HG03135 (cell line): ENCODE results near the gene PAPLN.
"Not testable (repeated sequence)": the region's sequence is repeated elsewhere in the genome, so short reads cannot be mapped to it uniquely, and the experiment has no call there.

Source experiments
- ATAC-seq: cut with Tn5 transposase; IDR thresholded peaks from one replicate; pipeline ENCODE4 v1.9.1; 2021; ENCODE audit warnings: mild to moderate bottlenecking, moderate library complexity; ENCODE audit not compliant: unreplicated experiment

The PAPLN gene, protein sequence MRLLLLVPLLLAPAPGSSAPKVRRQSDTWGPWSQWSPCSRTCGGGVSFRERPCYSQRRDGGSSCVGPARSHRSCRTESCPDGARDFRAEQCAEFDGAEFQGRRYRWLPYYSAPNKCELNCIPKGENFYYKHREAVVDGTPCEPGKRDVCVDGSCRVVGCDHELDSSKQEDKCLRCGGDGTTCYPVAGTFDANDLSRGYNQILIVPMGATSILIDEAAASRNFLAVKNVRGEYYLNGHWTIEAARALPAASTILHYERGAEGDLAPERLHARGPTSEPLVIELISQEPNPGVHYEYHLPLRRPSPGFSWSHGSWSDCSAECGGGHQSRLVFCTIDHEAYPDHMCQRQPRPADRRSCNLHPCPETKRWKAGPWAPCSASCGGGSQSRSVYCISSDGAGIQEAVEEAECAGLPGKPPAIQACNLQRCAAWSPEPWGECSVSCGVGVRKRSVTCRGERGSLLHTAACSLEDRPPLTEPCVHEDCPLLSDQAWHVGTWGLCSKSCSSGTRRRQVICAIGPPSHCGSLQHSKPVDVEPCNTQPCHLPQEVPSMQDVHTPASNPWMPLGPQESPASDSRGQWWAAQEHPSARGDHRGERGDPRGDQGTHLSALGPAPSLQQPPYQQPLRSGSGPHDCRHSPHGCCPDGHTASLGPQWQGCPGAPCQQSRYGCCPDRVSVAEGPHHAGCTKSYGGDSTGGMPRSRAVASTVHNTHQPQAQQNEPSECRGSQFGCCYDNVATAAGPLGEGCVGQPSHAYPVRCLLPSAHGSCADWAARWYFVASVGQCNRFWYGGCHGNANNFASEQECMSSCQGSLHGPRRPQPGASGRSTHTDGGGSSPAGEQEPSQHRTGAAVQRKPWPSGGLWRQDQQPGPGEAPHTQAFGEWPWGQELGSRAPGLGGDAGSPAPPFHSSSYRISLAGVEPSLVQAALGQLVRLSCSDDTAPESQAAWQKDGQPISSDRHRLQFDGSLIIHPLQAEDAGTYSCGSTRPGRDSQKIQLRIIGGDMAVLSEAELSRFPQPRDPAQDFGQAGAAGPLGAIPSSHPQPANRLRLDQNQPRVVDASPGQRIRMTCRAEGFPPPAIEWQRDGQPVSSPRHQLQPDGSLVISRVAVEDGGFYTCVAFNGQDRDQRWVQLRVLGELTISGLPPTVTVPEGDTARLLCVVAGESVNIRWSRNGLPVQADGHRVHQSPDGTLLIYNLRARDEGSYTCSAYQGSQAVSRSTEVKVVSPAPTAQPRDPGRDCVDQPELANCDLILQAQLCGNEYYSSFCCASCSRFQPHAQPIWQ

DNA sequence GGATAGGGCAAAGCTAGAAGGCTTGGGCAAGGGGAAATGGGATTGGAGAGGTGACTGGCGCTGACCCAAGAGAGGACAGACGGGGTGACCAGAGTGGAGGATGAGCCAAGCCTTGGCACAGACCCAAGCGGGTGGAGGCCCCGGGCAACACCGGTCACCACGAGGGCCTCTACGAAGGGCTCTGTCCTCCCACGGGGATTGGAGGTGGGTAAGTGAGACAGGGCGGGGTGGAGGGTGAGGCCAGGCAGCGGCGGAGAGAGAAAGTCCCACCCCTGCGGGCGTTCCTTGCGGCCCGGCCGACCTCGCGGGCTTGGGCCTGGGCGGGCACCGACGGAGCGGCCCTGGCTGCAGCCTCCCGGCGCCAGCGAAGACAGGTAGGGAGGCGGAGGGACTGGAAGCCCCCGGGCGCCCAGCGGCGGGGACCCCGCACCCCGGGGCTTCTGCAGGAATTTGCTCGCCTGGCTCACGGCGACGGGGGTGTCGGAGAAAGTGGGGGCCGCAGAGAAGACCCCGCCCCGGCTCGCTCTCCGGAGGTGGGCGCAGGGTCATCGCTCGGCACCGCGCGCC lies at the start of gene PAPLN:
Gene PAPLN (plus strand): TSS at position 288 of the 567 bp plus-strand sequence. CDS start 2,273 bp downstream, outside the sequence.
- no peak for ATAC-seq

DNA sequence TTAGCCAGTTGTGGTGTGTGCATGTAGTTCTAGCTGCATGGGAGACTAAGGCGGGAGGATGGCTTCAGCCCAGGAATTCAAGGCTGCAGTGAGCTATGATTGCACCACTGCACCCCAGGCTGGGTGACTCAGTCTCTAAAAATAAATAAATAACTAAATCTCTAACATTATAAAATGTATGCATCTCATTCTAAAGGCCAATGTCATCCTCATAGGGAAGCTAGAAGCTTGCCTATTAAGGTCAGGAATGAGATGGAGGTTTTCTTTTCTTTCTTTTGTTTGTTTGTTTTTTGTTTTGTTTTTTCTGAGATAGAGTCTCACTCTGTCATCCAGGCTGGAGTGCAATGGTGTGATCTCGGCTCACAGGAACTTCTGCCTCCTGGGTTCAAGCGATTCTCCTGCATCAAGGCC lies 48.8 kb upstream of the PAPLN start:
- no peak for ATAC-seq

DNA sequence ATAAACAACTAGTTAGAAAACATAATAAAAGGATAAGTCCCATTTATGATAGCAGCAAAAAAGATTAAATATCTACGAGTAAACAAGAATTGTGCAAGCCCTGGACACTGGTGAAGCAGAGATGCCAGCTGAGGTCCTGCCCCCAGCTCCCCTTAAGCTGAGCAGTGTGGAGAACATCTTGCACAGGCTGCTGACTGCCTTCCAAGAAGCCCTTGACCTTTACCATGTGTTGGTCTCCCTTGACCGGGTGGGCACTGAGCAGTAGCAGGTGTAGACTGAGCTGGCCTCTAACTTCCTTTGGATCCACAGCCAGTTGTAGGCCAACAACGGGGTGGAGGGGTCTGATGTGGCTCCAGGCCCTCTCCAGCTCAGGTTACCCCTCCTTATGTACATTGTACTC lies 47.7 kb upstream of the PAPLN start:
- no peak for ATAC-seq

DNA sequence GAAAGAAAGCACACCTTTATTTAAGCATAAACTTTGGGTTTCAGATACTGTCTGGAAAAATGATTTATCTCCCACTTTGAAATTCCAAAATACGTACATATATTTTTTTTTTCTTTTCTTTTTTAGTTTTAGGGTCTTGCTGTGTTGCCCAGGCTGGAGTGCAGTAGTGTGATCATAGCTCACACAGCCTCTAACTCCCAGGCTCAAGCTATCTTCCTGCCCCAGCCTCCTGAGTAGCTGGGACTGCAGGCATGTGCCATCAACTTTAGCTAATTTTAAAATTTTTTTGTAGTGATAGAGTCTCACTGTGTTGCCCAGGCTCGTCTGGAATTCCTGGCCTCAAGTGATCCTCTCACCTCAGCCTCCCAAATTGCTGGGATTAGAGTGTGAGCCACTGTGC lies 45.9 kb upstream of the PAPLN start:
- ATAC-seq: no peak

DNA sequence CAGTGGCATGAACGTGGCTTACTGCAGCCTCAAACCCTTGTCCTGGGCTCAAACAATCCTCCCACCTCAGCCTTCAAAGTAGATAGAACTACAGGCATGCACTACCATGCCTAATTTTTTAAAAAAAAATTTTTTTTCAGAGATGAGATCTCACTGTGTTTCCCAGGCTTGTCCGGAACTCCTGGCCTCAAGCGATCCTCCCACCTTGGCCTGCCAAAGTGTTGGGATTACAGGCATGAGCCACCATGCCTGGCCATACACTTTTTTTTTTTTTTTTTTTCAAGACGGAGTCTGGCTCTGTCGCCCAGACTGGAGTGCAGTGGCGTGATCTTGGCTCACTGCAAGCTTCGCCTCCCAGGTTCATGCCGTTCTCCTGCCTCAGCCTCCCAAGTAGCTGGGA lies 43.0 kb upstream of the PAPLN start:
- ATAC-seq: not testable (repeated sequence)

DNA sequence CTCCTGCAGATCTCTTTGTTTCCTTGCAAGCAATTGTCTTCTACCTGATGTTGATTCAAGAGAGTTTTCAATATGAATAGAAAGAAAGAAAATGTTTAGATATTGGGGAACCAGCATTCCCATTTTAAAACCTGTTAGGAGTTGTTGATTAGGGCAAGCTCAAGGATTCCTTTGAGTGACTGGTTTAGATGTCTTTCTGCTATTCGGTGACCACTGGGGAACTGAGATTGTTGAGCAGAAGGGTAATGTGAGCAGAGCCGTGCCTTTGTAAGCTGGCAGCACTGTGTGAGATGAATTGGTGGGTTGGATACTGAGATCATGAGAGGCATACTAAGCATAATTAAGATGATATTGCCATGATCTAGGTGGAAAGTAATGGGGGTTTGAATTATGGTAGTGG lies 39.1 kb upstream of the PAPLN start:
- ATAC-seq: no peak

DNA sequence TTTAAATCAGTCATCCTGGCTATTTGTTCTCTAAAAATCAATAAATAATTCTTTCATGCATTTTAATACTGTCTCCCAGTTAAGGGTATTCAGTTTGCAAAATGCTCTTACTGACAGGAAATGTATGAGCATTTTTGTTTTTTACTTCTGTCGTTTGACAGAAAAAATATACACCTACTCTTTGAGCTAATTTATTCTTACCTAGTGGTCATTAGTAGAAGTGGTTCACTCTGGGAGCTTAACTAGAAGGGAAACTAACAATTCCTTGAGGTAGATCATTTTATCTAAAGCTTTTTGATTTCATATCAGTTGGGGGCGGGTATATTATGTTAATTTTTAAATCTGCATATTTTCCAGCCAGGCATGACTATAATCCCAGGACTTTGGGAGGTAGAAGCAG lies 33.8 kb upstream of the PAPLN start:
- no peak for ATAC-seq

DNA sequence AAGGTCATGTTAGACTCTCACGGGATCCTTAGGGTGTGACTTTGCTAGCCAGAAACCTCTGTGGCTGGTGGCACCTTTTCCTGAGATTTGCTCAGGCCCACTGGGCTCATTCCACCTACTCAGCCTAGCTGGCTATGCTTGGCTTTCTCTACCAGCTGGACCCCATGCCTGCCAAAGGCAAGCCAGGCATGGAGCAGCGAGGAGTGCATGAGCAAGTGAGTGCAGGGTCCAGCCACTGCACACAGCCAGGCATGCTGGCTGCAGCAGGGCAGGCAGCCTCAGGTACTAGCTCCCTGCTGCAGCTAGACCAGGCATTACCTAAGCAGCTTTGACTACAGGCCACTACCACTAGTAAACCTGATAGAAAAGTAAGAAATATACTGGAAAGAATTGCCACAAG lies 29.7 kb upstream of the PAPLN start:
- ATAC-seq: no peak

DNA sequence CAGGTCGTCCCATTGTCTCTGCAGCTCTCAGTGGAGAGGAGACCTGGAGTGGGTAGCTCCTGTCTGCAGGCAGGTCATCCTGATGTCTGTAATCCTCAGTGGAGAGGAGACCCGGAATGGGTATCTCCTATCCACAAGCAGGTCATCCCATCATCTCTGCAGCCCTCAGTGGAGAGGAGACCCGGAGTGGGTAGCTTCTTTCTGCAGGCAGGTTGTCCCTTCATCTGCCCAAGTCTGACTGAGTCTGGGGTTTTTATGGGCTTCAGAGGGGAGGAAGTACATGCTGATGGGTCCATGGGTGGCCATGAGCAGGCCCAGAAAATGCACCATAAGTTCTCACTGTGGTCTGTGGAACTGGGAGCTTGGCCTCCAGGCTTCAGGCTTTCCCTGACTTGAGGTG lies 28.9 kb upstream of the PAPLN start:
- no peak for ATAC-seq

DNA sequence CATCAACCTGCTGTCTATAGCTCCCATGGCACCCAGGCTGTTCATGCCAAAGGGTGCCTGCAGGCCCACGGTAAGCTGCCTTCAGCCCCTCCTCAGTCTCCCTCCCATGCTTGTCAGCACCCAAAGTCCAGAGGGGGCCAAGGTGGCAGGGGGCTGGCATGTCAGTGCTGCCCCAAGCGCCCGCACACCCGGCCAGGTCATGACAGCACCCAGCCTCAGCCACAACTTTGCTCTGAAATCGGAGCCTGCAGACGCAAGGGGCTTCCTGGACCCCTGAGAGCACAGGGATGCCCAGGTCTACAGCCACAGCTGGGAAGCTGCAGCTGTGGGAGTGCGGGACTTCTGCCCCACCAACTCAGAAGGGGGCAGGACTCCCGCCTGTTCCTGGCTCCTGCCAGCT lies 28.5 kb upstream of the PAPLN start:
- no peak for ATAC-seq

DNA sequence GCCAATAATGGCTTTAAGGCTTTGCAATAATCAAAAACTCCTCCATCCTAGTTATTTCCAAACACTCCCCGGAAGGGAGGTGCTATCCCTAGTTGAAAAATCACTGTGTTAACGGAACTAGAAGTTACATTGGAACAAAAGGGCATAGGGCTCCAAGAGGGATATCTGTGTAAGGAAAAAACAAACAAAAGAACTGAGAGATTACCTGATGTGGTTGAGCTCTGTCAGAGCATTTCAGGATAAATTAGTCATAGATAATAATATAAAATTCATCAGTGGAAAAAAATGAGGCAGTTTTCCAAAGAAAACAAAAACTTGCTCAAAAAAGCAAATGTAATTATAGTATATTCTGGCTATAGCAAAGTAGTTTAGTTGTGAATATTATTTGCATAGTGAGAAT lies 27.4 kb upstream of the PAPLN start:
- no peak for ATAC-seq

DNA sequence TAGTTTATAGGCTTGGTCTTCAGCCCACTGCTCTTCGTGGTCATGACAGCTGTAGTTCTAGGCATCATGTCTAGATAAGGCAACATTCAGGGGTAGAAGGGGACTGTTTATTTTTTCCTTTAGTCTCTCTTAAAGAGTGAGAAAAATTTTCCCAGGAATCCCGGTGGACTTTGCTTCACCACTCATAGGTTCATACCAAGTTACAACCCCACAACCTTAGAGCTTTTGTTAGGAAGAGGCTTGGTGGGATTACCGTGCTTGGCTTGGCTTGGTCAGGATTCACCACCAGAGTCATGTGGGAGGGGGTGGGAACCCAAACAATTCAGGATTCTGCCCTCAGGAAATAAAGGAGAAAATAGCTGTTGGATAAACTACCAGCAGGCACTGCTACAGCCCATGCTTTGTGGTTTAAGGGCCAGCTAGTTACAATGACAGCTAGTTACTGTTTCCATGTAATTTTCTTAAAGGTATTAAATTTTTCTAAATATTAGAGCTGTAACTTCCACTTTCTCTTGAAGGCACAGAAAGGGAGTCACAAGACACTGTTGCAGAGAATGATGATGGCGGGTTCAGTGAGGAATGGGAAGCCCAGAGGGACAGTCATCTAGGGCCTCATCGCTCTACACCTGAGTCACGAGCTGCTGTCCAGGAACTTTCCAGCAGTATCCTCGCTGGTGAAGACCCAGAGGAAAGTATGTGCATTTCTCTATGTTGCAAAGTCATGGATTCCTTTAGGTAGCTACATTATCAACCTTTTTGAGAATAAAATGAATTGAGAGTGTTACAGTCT lies 25.9 kb upstream of the PAPLN start:
- no peak for ATAC-seq

DNA sequence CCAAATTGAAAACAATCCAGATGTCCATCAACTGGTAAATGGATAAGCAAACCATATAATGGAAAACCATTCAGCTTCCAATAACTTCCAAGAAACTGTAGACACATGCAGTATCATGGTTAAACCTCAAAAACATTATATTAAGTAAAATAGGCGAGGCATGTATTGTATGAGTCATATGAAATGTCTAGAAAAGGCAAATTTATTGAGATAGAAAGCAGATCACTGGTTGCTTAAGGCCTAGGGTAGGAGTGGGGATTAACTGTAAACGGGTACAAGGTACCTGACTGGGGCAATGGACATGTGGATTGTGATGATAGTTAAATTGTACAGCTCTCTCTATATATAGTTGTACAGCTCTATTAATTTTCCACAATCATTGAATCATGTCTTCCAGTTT lies 21.3 kb upstream of the PAPLN start:
- no peak for ATAC-seq

DNA sequence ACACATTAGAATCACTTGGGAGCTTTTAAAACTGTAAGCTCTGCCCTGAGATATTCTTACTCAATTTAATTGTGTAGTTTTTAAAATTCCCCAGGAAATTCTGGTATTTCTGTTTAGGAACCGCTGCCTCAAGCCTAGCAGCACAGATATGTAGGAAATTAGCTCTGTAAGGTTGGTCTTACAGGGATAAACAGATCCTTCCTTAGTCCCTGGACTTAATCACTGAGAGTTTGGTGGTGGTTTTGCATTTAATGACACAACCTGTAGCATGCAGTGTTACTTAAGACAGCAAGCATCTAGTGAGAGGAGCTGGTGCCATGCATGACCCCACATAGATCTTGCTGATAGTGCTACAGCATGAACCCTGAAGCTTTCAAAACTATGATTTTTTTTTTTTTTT lies 19.9 kb upstream of the PAPLN start:
- no peak for ATAC-seq

DNA sequence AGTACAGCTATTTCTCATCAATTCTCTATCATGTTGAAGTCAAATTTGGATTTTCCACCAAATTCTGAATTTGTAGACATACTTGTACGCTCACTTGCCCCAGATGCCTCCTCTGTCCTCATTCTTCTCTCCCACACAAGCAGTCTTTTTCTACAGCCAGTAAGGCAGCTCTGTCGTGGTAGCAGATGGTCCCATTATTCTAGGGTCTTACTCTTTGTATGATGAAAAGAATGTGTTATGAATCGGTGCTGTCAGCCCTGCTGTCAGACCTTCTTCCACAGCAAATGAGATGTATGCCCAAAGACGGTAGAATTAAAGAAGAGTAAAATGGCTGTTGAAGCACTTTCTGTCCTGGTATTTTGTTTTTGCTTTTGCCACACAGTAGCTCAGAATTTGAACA lies 17.2 kb upstream of the PAPLN start:
- no peak for ATAC-seq

DNA sequence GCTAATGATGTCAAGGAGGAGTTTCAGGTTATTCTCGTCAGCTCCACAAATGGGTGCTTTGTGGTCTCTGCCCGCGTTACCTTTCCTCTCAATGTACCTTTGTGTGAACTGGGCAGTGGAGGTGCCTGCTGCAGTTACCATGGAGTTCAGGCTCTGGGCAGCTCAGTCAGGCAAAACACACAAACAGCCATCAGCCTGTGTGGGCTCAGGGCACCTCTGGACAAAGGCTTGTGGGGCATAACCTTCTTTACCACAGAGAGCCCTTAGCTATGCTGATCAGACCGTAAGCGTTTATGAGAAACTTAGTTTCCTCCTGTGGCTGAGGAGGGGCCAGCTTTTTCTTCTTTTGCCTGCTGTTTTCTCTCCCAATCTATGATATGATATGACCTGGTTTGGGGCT lies 16.7 kb upstream of the PAPLN start:
- ATAC-seq: no peak

DNA sequence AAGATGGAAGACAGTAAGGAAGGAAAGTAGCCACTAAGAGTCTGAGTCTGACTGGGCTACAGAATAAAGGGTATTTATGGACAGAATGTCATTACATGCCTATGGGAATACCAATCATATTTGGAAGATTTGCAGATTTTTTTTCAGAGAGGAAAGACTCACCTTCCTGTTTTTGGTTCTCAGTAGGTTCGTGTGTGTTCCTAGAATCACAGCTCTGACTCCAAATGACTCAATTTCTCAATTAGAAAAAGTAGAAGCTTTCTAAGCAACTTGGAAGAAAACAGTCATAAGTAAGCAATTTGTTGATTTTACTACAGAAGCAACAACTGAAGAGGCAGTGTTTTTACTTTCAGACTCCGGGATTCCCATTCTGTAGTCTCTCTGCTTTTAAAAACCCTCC lies 15.4 kb upstream of the PAPLN start:
- no peak for ATAC-seq

DNA sequence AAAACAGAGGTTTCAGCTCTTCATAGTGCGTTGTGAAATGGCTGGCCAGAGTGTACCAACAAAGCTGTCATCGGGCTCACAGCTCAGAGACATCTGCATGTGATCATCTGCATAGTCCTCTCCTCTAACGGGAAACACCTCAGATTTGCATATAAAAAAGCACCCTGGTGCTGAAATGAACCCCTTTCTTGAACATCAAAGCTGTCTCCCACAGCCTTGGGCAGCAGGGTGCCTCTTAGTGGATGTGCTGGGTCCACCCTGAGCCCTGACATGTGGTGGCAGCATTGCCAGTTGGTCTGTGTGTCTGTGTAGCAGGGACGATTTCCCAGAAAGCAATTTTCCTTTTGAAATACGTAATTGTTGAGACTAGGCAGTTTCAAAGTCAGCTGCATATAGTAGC lies 14.3 kb upstream of the PAPLN start:
- no peak for ATAC-seq

DNA sequence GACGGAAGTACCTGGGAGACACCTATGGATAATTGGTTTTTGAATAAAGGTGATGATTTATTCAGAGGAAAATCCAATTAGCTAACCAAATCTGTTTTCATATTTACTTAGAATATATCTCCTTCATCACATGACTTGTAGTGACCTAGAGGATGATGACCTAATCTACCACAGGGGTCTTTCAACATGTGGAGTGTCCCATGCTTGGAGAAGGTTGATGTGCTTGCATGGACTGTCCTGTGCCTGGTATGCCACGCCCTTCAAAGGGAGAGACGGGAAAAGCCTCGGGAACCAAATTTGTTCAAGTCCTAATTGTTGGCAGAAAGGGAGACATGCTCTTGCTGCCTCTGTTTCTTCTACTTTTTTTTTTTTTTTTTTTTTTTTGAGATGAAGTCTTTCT lies 11.8 kb upstream of the PAPLN start:
- ATAC-seq: no peak
